Neural progenitor cell (in vitro differentiated cells): ENCODE results near the gene CEP164.

Source experiments
- CTCF ChIP-seq: fragments of 200-600 bp; sonication (generic); IDR thresholded peaks from 2 replicates; pipeline ENCODE4 v1.5.1; 2017; ENCODE audit warnings: antibody characterized with exemption, mild to moderate bottlenecking
- EZH2 ChIP-seq: fragments of 200-600 bp; sonication (generic); IDR thresholded peaks from 2 replicates; pipeline ENCODE4 v1.6.1; 2017; ENCODE audit warnings: antibody characterized with exemption, mild to moderate bottlenecking, moderate library complexity

GRCh38 chr11:117385471-117385870, 57.8 kb downstream of the CEP164 start:
- no peak for TF ChIP-seq CTCF
- no peak for TF ChIP-seq EZH2
